T follicular helper cell (primary cell): Measurements from ENCODE around the gene PSME1.

ENCODE experiments used
- DNase-seq: peaks from one replicate; pipeline ENCODE4 v3.0.0-alpha.2; 2020; ENCODE audit warnings: low read depth

The PSME1 gene

GRCh38 chr14:24172261-24172860 is 36.4 kb downstream of the PSME1 start:
- DNase-seq: no peak

GRCh38 chr14:24172871-24173281 is 36.9 kb downstream of the PSME1 start:
- DNase-seq: no peak

- no peak for DNase-seq
These were observed 40.6 kb downstream of the PSME1 start for GRCh38 chr14:24176599-24176998.

GRCh38 chr14:24177041-24177825 is 41.2 kb downstream of the PSME1 start:
- no peak for DNase-seq

- DNase-seq: no peak
These were observed 41.9 kb downstream of the PSME1 start for GRCh38 chr14:24177891-24178290.

- DNase-seq: no peak
These were observed 42.6 kb downstream of the PSME1 start for GRCh38 chr14:24178399-24179178.

- DNase-seq: no peak
These were observed 43.4 kb downstream of the PSME1 start for GRCh38 chr14:24179294-24179960.

- no peak for DNase-seq
These were observed 44.2 kb downstream of the PSME1 start for GRCh38 chr14:24179961-24180796.

- DNase-seq: no peak
These were observed 45.5 kb downstream of the PSME1 start for GRCh38 chr14:24181371-24182077.

- DNase-seq: no peak
These were observed 46.3 kb downstream of the PSME1 start for GRCh38 chr14:24182110-24182882.

- DNase-seq: no peak
These were observed 47.1 kb downstream of the PSME1 start for GRCh38 chr14:24183014-24183481.

GRCh38 chr14:24184104-24184970 is 48.3 kb downstream of the PSME1 start:
- no peak for DNase-seq

- DNase-seq: no peak
These were observed 49.0 kb downstream of the PSME1 start for GRCh38 chr14:24185026-24185425.

GRCh38 chr14:24185741-24186140 is 49.7 kb downstream of the PSME1 start:
- no peak for DNase-seq

- no peak for DNase-seq
These were observed 51.0 kb downstream of the PSME1 start for GRCh38 chr14:24186831-24187538.

- no peak for DNase-seq
These were observed 51.5 kb downstream of the PSME1 start for GRCh38 chr14:24187539-24187915.
